CD14-positive monocyte (primary cell): Measurements from ENCODE around the gene SETX. TPM values are rescaled to one million over a fixed set of nuclear protein-coding genes. Genes with fewer than 3 reads are reported as not detected.

Experiments
- DNase-seq, 3 donors: peaks; one replicate each; pipeline ENCODE4 v3.0.0-alpha.2; 2011 to 2022
- H2AFZ ChIP-seq: 2 replicates; pipeline ENCODE4 v1.6.0; 2012; ENCODE audit warnings: mild to moderate bottlenecking, low read depth, low read length, inconsistent platforms; ENCODE audit not compliant: insufficient read depth, poor library complexity, severe bottlenecking
- H3K27ac ChIP-seq, 2 donors: 1 replicate in 1 of 2; 2 replicates in 1 of 2; pipeline ENCODE4 v1.5.1; 2012 to 2013; ENCODE audit warnings: low read length in 2 of 2, control low read depth in 1 of 2, inconsistent platforms in 1 of 2, low read depth in 1 of 2, mild to moderate bottlenecking in 1 of 2
- H3K27me3 ChIP-seq, 2 donors: one replicate each; pipeline versions ENCODE4 v1.6.0 to v1.6.1; 2011 to 2013; ENCODE audit warnings: low read length in 2 of 2; ENCODE audit not compliant: control insufficient read depth in 2 of 2, insufficient read depth in 2 of 2
- H3K36me3 ChIP-seq, 2 donors: replicated peaks in 1 of 2; 1 replicate in 1 of 2; 2 replicates in 1 of 2; pipeline versions ENCODE4 v1.5.1 to v1.6.1; 2012 to 2013; ENCODE audit warnings: low read length in 2 of 2, control low read depth in 1 of 2, inconsistent platforms in 1 of 2, mild to moderate bottlenecking in 1 of 2; ENCODE audit not compliant: insufficient read depth in 2 of 2, control insufficient read depth in 1 of 2
- H3K4me1 ChIP-seq, 2 donors: 1 replicate in 1 of 2; 2 replicates in 1 of 2; pipeline versions ENCODE4 v1.5.1 to v1.6.1; 2012 to 2013; ENCODE audit warnings: low read length in 2 of 2, control low read depth in 1 of 2, inconsistent platforms in 1 of 2, mild to moderate bottlenecking in 1 of 2, moderate library complexity in 1 of 2; ENCODE audit not compliant: insufficient read depth in 2 of 2, control insufficient read depth in 1 of 2
- H3K4me2 ChIP-seq: replicated peaks from 2 replicates; pipeline ENCODE3; 2012; ENCODE audit warnings: low read length, moderate library complexity, mild to moderate bottlenecking; ENCODE audit not compliant: poor library complexity, severe bottlenecking; ENCODE audit errors: extremely low read depth
- H3K4me3 ChIP-seq, 3 experiments: fragments of 200-600 bp in 1 of 3; sonication (generic) in 1 of 3; replicated peaks in 1 of 3; 1 replicate in 2 of 3; 2 replicates in 1 of 3; pipeline ENCODE4 v1.5.1; 2011 to 2013; ENCODE audit warnings: low read length in 3 of 3, mild to moderate bottlenecking in 3 of 3, control low read depth in 2 of 3, low read depth in 2 of 3, inconsistent platforms in 1 of 3, moderate library complexity in 1 of 3
- H3K79me2 ChIP-seq: 2 replicates; pipeline ENCODE4 v1.6.0; 2012; ENCODE audit warnings: mild to moderate bottlenecking, control low read depth, inconsistent platforms, low read length, moderate library complexity; ENCODE audit not compliant: insufficient read depth
- H3K9ac ChIP-seq: 2 replicates; pipeline ENCODE4 v1.6.0; 2017; ENCODE audit warnings: low read length, mild to moderate bottlenecking; ENCODE audit not compliant: insufficient read depth, poor library complexity, severe bottlenecking
- H3K9me3 ChIP-seq, 2 donors: replicated peaks in 1 of 2; 1 replicate in 1 of 2; 2 replicates in 1 of 2; pipeline versions ENCODE4 v1.5.1 to v1.6.1; 2012 to 2013; ENCODE audit warnings: low read length in 2 of 2, control low read depth in 1 of 2; ENCODE audit not compliant: control insufficient read depth in 1 of 2, insufficient read depth in 1 of 2
- H4K20me1 ChIP-seq: 2 replicates; pipeline ENCODE4 v1.6.0; 2012; ENCODE audit warnings: mild to moderate bottlenecking, low read length, control low read depth, moderate library complexity; ENCODE audit not compliant: insufficient read depth
- H3K27ac Mint-ChIP-seq, 7 donors: one replicate each; pipeline ENCODE4 v1.8.0; 2020; ENCODE audit warnings: mild to moderate bottlenecking in 7 of 7, mixed read lengths in 7 of 7, moderate library complexity in 6 of 7, inconsistent platforms in 2 of 7
- H3K27me3 Mint-ChIP-seq, 3 donors: one replicate each; pipeline ENCODE4 v1.8.0; 2021 to 2022; ENCODE audit warnings: low read depth in 3 of 3, mild to moderate bottlenecking in 3 of 3, mixed read lengths in 3 of 3, moderate library complexity in 3 of 3, inconsistent platforms in 1 of 3
- H3K36me3 Mint-ChIP-seq, 2 donors: one replicate each; pipeline ENCODE4 v1.8.0; 2020; ENCODE audit warnings: mixed read lengths in 2 of 2, inconsistent platforms in 1 of 2, mild to moderate bottlenecking in 1 of 2
- H3K4me1 Mint-ChIP-seq: one replicate; pipeline ENCODE4 v1.8.0; 2020; ENCODE audit warnings: mild to moderate bottlenecking, mixed read lengths
- H3K4me3 Mint-ChIP-seq, 2 donors: one replicate each; pipeline ENCODE4 v1.8.0; 2020; ENCODE audit warnings: mild to moderate bottlenecking in 2 of 2, mixed read lengths in 2 of 2, moderate library complexity in 1 of 2
- H3K9me3 Mint-ChIP-seq, 7 donors: one replicate each; pipeline ENCODE4 v1.8.0; 2020 to 2022; ENCODE audit warnings: mixed read lengths in 7 of 7, mild to moderate bottlenecking in 6 of 7, moderate library complexity in 6 of 7, inconsistent platforms in 2 of 7
- WGBS: methylation state at CpG from one replicate; pipeline ENCODE4 v1.1.5; 2013; ENCODE audit warnings: missing lambda C conversion rate; ENCODE audit not compliant: insufficient coverage; 5-methylcytosine and 5-hydroxymethylcytosine counted together
- intact Hi-C, 2 donors: fragments of 100-400 bp; cut with micrococcal nuclease; formaldehyde crosslinking; loops; one replicate each; pipeline versions ENCODE4 v1.15.0 to v1.15.1; 2023
- polyA plus RNA-seq, 3 donors: library from polyadenylated mRNA; depleted of rRNA in 1 of 3; unstranded in 2 of 3; stranded (reverse) in 1 of 3; fragments of 300-500 nt in 2 of 3; fragments of >200 nt in 1 of 3; fragmentation: Illumina TruSeq in 2 of 3; gene quantifications; 1 replicate in 2 of 3; 2 replicates in 1 of 3; pipeline ENCODE4 v1.2.3, GENCODE V29; 2012 to 2021
- TF ChIP-seq, protein P1 (sequence below): fragments of 200-600 bp; IDR thresholded peaks from one replicate; pipeline ENCODE4 v1.8.0; 2022; ENCODE audit warnings: antibody characterized with exemption, mild to moderate bottlenecking

SETX gene
- polyA plus RNA-seq, 3 donors, result 18.4 to 31.7 (median 24.2) TPM

GRCh38 chr9:132233138-132233537, 121.6 kb downstream of the SETX start:
- peaks cover 8 to 22% (median 21%) of the 10 kb centered on the region in 3 donors for H3K27me3 Mint-ChIP-seq
- peaks cover 5% of the 10 kb centered on the region for H3K4me1 Mint-ChIP-seq
- TF ChIP-seq, protein P1, sequence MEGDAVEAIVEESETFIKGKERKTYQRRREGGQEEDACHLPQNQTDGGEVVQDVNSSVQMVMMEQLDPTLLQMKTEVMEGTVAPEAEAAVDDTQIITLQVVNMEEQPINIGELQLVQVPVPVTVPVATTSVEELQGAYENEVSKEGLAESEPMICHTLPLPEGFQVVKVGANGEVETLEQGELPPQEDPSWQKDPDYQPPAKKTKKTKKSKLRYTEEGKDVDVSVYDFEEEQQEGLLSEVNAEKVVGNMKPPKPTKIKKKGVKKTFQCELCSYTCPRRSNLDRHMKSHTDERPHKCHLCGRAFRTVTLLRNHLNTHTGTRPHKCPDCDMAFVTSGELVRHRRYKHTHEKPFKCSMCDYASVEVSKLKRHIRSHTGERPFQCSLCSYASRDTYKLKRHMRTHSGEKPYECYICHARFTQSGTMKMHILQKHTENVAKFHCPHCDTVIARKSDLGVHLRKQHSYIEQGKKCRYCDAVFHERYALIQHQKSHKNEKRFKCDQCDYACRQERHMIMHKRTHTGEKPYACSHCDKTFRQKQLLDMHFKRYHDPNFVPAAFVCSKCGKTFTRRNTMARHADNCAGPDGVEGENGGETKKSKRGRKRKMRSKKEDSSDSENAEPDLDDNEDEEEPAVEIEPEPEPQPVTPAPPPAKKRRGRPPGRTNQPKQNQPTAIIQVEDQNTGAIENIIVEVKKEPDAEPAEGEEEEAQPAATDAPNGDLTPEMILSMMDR, result no peak
- no peak overlapping the region for H3K4me3 Mint-ChIP-seq
- H3K4me3 ChIP-seq, result no peak overlapping the region
- H4K20me1 ChIP-seq, result no peaks in the 10 kb centered on the region
- H3K9me3 Mint-ChIP-seq, result no peaks in the 10 kb centered on the region
- H3K27ac Mint-ChIP-seq, result no peak overlapping the region
- no peaks in the 10 kb centered on the region for H3K36me3 Mint-ChIP-seq
- no peak overlapping the region for H2AFZ ChIP-seq
- H3K36me3 ChIP-seq, result no peaks in the 10 kb centered on the region
- no peak overlapping the region for H3K27ac ChIP-seq
- peaks cover 5 to 7% of the 10 kb centered on the region in 2 donors for H3K4me1 ChIP-seq
- no CpG with 5 or more reads among the region's 3 CpGs for WGBS
- no peak overlapping the region for H3K4me2 ChIP-seq
- no peak overlapping the region for H3K9ac ChIP-seq
- DNase-seq, result no peak
- intact Hi-C loops, result no loop called here
- no peaks in the 10 kb centered on the region for H3K79me2 ChIP-seq
- H3K9me3 ChIP-seq, result no peaks in the 10 kb centered on the region
- H3K27me3 ChIP-seq, result peaks cover 0 to 2% of the 10 kb centered on the region in 2 donors

DNA sequence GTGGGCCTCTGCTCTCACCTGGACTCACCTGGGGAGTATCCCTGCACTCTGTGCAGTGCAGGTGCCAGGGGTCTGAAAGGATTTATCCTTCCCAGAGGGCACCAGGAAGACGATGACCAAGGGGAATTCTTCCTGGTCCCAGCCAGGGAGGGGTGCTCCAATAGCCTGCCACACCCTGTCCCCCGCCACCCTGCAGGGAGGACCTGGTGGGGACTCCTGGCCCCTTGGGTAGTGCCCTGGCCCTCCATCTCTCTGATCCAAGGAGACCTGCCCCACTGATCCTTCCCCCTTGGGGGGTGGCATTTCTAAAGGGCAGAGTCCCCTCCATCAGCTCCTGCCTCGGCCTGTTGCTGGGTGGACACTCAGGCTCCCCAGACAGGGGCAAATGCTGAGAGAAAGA, 122.3 kb downstream of the SETX start:
- Histone ChIP-seq H3K36me3 (no peaks in the 10 kb centered on the region), H2AFZ (no peak overlapping the region), H3K9ac (no peak overlapping the region), H3K27ac (no peak overlapping the region), H3K27me3 (no peaks in the 10 kb centered on the region), H3K79me2 (no peaks in the 10 kb centered on the region), H4K20me1 (no peaks in the 10 kb centered on the region), H3K9me3 (no peaks in the 10 kb centered on the region), H3K4me1 (peaks cover 5 to 7% of the 10 kb centered on the region in 2 donors), H3K4me3 (no peak overlapping the region), H3K4me2 (no peak overlapping the region)
- intact Hi-C loops, result no loop called here
- TF ChIP-seq, protein P1, result no peak
- Mint-ChIP-seq H3K4me1 (peaks cover 5% of the 10 kb centered on the region), H3K4me3 (no peak overlapping the region), H3K9me3 (no peaks in the 10 kb centered on the region), H3K36me3 (no peaks in the 10 kb centered on the region), H3K27me3 (peaks cover 8 to 20% (median 17%) of the 10 kb centered on the region in 3 donors), H3K27ac (no peak overlapping the region)
- DNase-seq, result no peak
- 75% methylated on average over 2 of the region's 3 CpGs for WGBS
